RWPE1 (cell line): ENCODE data around the gene APOA5.

Experiments used
- CTCF ChIA-PET: fragments of 350-600 bp; sonication (Branson Sonifier 250); formaldehyde crosslinking; extraction: SDS; loops from one replicate; lab custom pipeline; 2021; lab: Yijun Ruan, JAX
- POLR2A ChIA-PET: fragments of 400-600 bp; formaldehyde crosslinking; extraction: SDS; loops from one replicate; lab custom pipeline; 2020; ENCODE audit warnings: antibody characterized with exemption; ENCODE audit not compliant: low non-redundant PET; lab: Yijun Ruan, JAX
- DNase-seq: peaks from one replicate; pipeline ENCODE4 v3.0.0; 2012; ENCODE audit warnings: low spot score
- H3K27ac ChIP-seq: fragments of 450-650 bp; 2 replicates; pipeline ENCODE4 v1.5.1; 2017
- CTCF ChIP-seq: fragments of 450-650 bp; conservative IDR thresholded peaks from 2 replicates; pipeline ENCODE4 v1.5.1; 2017; ENCODE audit warnings: low read depth, mild to moderate bottlenecking

APOA5 gene

GRCh38 chr11:116827461-116827860 is 35.8 kb upstream of the APOA5 start:
- H3K27ac ChIP-seq, result no peak overlapping the region
- ChIA-PET POLR2A (no interaction called here), CTCF (interaction anchor here (1.0 kb wide), 1 partner anchor 8 kb away, joined by 3 read pairs; no protein-coding TSS in a partner anchor)
- no peak for TF ChIP-seq CTCF
- DNase-seq, result no peak

GRCh38 chr11:116826751-116827431 is 35.2 kb upstream of the APOA5 start:
- DNase-seq, result no peak
- POLR2A ChIA-PET, result no interaction called here
- no peak overlapping the region for H3K27ac ChIP-seq
- TF ChIP-seq CTCF, result no peak
- CTCF ChIA-PET, result interaction anchor here (1.0 kb wide), 1 partner anchor 9 kb away, joined by 3 read pairs; no protein-coding TSS in a partner anchor

GRCh38 chr11:116825854-116826750 is 34.4 kb upstream of the APOA5 start:
- DNase-seq, result no peak
- ChIA-PET POLR2A (no interaction called here), CTCF (interaction anchor here (1.0 kb wide), 1 partner anchor 10 kb away, joined by 3 read pairs; no protein-coding TSS in a partner anchor)
- TF ChIP-seq CTCF, result no peak
- no peak overlapping the region for H3K27ac ChIP-seq

GRCh38 chr11:116825434-116825833 is 33.8 kb upstream of the APOA5 start:
- no peak overlapping the region for H3K27ac ChIP-seq
- no peak for DNase-seq
- ChIA-PET CTCF (no interaction called here), POLR2A (no interaction called here)
- TF ChIP-seq CTCF, result no peak

GRCh38 chr11:116823031-116823843 is 31.6 kb upstream of the APOA5 start, which contains the start of gene APOA4:
Gene APOA4, minus strand, starts transcription at chr11:116823304. Its CDS starts 113 bp downstream, at chr11:116823191.
- H3K27ac ChIP-seq, result no peak within 1 kb of the TSS
- CTCF ChIA-PET, result interaction anchor here (0.5 kb wide), 1 partner anchor 50 kb away, joined by 5 read pairs; no protein-coding TSS in a partner anchor
- POLR2A ChIA-PET, result no interaction called here
- DNase-seq, result no peak
- no peak for TF ChIP-seq CTCF

GRCh38 chr11:116822575-116822974 is 30.9 kb upstream of the APOA5 start:
- CTCF ChIA-PET, result no interaction called here
- no peak for TF ChIP-seq CTCF
- POLR2A ChIA-PET, result no interaction called here
- no peak overlapping the region for H3K27ac ChIP-seq
- no peak for DNase-seq
